GM21737 (cell line): ENCODE measurements around the gene GATD1.

Source experiments
- ATAC-seq: cut with Tn5 transposase; IDR thresholded peaks from one replicate; pipeline ENCODE4 v1.9.1; 2021; ENCODE audit warnings: mild to moderate bottlenecking, moderate library complexity; ENCODE audit not compliant: unreplicated experiment

Gene GATD1

GRCh38 chr11:796565-797295 lies 19.4 kb upstream of the GATD1 start:
- ATAC-seq, result no peak

- ATAC-seq, result no peak
Observed at GRCh38 chr11:795634-796564, 18.6 kb upstream of the GATD1 start.

DNA sequence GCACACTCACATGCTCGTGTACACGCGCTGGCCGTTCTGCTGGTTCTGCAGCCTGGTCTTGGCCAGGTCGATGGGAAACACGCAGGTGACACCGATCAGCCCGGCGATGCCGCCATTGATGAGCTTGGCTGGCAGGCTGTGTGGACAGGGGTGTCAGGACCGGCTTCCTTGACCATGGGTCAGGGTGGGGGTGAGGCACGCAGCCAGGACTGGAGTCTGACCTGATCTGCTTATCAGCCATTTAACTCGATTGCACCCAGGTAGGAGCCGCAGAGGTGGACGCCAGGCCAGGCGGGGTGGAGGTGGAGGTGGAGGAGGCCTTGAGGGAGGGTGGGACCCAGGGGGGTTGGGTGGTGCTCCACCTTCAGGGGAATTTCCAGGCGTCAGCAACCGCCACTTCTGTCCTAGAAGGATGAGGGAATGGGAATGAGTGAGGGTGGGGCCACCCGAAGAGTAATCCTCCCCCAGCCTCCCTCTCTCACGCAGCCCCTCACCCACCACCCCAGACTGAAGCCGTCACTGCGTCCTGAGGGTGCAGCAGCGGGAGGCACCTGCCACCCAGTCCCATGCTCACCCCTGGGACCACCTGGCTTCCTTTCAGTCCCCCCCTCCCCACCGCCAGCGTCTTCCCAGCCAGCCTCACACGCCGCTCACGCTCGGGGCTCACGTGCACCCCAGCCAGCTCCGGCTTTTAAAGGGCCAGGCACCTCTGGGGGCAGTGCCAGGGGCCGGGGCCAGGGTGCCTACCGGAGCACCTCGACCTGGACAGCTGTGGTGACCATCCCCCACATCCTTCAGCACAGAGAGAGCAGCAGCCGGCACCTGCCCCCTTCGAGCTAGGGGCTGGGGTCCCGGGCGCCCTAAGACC lies 17.7 kb upstream of the GATD1 start:
- ATAC-seq, result no peak

- no peak for ATAC-seq
Observed at GRCh38 chr11:794013-794765, 16.9 kb upstream of the GATD1 start.

DNA sequence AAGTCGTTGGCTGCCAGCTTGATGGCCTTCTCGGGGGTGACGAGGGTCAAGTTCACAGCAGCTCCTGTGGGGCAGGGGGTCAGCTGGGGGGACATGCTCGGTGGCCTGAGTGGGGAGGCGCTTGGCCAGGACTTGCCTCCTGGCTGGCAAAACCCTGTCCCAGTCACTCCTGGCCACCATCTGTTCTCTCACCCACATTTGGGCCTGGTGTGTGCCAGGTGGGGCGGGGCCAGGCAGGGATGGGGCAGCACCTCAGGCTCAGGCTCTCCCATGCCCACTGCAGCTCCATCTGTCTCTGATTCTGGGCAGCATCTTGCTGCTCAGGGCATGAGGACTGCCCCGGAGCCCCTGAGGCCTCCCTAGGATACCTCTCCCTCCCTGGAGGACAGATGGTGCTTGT lies 16.3 kb upstream of the GATD1 start:
- no peak for ATAC-seq

DNA sequence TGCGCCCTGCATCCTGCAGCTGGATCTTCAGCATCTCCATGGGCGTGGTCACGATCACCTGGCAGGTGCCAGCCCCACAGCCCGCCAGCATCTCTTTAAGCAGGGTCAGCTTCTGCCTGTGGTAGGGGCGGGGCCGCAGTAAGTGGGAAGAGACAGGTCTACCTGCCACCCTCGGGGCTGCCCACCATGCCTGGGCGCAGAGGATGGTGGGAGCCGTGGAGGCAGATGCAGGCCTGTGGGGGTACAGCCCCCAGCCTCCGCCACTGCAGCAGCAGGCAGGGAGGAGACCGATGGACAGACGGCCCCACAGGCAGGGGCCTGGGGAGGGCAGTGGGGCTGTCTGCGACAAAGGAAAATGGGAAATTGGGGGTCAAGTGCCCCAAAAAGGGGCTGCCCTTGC lies 15.6 kb upstream of the GATD1 start:
- no peak for ATAC-seq

- no peak for ATAC-seq
Observed at GRCh38 chr11:792535-792821, 15.2 kb upstream of the GATD1 start.

- ATAC-seq, result no peak
Observed at GRCh38 chr11:791658-792534, 14.6 kb upstream of the GATD1 start.

GRCh38 chr11:790721-791564 lies 13.7 kb upstream of the GATD1 start:
- ATAC-seq, result no peak

DNA sequence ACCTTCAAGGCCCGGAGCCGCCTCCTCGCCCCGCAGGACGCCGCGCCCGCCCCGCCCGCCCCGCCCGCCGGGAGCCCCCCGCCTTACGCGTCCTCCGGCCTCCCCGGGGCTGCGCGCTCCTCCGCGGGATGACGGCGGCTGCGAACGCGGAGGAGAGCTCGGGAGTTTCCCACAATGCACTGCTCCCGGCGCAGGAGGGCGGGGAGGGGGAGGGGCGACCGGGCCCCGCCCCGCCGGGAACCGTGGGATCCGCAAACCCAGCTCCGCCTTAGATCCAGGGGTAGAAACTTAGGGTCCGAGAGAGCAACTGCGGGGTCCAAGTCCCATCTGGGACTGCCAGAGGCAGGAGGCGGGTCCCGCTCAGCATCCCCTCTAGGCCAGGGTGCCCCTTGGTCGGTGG lies 12.7 kb upstream of the GATD1 start, which contains the start of gene CEND1:
Gene CEND1 (minus strand): TSS at position 148 of the 400 bp plus-strand sequence. CDS start 1,514 bp downstream, outside the sequence.
- ATAC-seq, result no peak

DNA sequence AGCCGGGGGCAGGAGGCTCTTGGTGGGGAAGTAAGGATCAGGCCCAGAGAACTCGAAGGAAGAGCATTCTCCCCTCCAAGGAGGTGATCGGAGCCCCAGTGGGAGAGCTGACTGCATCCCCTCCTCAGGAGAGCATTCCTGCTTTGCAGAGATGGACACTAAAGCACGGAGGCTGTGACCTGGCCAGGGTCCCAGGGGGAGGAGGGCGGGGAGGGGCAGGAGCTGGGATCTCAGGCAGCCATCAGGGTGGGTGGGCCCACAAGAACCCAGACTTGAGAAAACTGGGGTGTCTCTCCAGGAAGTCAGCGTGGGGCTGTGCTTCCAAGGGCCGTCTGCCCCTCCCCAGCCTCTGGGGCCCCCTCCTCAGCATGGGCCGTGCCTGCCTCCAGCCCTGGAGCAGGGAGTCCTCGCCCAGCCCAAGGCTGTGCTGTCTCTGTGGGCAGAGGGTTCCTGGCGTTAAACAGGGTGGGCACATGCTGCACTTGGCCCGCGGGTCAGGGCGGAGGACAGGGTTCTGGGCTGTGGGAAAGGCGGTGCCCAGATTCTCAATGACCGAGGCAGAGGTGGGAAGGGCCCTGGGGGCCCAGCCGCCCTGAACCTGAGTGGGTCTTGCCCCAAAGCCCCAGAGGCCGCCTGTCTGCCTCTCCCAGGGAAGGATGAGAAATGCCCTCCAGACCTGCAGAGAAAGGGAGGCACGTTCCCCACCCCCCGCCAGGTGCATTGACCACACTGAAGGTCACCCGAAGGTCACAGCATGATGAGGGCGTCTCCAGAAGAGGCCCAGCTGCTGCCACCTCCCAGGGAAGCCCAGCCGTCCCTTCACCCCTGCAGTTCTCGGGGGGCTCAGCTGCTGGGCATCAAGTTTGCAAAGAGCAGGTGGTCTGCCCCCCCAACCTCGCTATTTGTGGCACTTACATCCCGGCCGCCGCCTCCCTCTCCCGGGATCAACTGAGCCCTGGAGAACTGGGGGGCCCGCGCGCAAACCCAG lies 12.0 kb upstream of the GATD1 start:
- ATAC-seq, result no peak

DNA sequence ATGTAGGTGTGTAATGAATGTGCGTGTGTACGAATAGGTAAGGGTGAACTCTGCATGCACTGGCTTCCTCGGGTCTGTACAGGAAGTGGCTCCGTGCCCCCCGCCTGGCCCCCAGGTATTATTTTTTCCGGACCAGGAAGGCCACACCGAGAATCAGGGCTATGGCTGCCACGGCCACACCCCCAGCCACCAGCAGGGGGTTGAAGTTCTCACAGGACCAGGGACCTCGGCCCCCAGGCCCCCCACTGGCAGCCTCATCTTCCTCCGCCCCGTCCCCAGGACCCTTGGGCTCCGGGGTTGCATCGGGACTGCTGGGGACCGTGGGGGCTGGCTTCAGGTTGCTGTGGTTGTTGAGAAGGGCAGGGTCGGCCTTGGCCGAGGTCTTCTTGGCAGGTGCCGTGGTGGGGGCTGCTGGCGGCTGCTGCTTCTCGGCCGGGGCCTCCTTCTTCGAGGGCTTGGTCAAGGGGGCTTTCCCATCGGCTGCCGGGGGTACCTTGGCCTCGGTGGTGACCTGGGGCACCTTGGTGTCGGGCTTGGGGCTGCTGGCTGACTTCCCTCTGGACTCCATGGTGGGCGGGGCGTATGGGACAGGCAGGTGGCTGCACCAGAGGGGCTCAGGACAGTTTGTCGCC lies 10.8 kb upstream of the GATD1 start:
- no peak for ATAC-seq

DNA sequence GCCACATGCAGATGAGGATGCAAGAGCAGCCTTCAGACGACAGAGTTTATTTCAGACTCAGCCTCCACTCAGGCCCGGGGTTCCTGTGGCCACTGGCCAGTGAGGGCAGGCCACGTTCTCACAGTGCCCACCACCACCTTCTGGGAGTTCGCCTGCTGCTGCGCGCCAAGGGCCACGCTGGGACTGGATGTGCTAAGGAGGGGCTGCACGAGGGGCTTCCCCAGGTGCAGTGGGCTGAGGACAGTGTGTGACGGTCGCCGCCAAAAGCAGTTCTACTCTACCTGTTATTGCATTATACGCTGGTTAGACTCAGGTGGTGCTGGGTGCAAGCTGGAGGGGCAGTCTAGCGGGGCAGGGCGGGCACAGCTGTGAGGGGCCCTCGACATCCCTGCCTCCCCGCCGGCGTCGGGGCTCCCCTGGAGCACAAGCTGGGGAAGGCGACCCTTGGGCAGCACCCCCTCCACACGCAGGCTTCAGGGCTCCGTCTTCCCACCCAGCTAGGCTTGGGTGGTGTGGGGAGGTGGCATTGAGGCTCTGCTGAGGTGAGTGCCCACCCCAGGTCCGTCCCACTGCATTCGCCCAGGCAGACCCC lies 9.9 kb upstream of the GATD1 start:
- ATAC-seq, result no peak

DNA sequence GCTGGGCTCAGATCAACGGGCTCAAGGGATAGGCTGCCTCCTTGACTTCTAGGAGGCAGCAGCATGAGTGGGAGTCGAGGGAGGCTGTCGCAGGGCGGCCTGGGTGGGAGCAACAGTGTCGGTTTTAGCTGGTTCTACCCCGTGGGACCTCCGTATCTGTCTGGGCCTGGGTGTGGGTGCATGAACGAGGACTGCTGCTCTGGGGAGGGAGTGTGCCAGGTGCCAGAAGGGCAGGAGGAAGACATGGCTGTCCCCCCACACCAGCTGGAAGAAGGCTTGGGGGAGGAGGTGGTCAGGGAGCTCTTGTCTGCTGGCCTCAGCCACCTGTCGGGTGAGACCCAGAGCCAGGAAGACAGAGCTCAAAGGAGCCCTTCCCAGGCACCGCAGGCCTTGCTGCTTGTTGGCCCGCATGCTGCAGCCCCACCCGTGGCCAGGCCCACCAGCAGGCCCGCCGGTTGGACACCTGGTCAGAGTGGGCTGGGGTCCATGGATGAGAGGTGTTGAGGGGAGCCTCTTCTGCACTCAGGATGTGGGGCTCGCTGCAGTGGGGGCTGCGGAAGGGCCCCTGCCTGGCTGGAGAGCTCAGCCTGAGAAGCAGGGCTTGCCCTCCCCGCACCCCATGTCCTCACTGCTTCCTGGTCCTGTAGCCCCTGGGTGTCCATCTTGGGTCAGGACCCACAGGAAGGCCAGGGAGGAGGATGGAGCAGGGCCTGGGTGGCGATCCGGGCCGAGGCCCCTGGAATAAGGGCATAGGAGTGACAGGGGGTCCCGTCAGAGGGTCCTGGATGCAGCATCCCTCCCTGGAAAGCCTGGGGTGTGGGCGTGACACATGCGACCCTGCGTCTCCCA lies 9.2 kb upstream of the GATD1 start:
- no peak for ATAC-seq

DNA sequence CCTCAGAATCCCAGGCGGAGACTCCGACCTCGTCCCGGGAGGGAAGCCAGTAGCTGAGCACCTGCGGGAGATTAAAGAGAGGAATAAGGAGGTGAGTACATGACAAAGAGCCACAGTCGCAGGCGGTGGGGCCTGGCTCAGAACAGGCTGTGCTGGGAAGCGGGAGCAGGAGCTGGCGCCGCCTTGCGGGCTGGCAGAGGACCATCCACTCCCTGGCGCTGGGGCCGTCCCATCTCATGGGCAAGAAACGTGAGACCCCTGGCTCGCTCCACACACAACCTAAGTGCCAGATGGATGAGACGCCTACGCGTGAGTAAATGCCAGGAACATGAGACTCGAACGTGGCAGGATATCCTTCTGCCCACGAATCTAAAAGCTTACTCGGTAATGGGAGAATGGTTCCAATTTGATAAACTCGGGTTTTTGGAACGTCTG lies 6.3 kb upstream of the GATD1 start:
- no peak for ATAC-seq
